Activated naive CD4-positive, alpha-beta T cell treated with Interleukin-2 at 50 U/mL for 16 hours (primary cell): ENCODE results near the gene ARMC2.
"Not testable (repeated sequence)": the region's sequence is repeated elsewhere in the genome, so short reads cannot be mapped to it uniquely, and the experiment has no call there.

Source experiments
- DNase-seq: peaks from one replicate; pipeline ENCODE4 v3.0.0-alpha.2; 2020

ARMC2 gene

GRCh38 chr6:108921547-108922361 is 73.5 kb downstream of the ARMC2 start:
- DNase-seq: peak; percentile 42

DNA sequence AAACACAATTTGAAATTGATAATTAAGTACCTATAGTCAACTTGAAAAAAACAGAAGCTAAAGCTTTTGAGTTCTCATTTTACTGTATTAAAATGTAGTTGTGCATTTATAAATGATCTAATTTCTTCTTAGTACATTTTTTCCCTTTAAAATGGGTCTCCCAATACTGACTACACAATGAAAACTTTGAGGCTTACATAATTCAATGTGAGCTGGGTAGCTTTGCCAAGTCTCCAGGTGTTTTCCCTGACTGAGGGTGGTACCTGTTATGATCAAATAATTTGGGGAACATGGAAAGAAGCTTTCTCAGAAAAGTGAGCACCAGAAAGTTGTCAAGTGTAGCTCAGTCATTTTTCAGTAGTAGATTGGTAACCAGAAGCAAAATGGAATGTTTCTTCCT is 74.3 kb downstream of the ARMC2 start:
- no peak for DNase-seq

DNA sequence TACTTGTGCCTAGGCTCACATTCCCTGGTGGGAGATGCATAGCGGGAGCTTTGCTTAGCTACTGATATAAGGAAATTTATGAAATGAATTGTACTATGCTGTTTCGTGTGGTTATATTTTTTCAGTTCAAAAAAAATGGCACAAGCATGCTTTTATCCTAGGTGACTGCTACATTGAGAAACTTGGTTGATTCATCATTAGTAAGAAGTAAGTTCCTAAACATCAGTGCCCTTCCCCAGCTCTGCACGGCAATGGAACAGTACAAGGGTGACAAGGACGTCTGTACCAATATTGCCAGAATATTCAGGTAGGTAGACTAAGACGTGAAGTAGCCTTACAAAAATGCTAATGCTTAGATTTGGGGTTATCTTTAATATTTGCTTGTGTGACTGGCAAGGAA is 79.7 kb downstream of the ARMC2 start:
- DNase-seq: no peak

DNA sequence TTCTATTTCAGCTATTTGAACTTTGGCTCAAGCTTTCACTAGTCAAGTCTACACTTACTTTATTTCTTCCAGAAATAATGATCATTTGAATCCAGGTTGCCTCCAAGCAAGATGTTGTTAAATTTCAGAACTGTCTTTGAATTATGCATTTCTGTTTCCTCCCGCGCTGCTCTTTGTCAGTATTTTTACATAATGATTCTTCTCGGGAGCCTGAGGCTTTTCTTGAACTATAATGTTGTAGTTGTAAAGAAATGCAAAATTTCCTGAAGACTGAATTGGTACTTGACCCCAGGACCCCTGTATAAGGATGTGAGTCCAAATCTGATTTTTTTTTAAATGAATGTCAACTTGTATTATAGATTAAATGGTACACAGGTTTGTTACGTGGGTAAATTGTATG is 80.4 kb downstream of the ARMC2 start:
- no peak for DNase-seq

GRCh38 chr6:108931090-108931489 is 82.9 kb downstream of the ARMC2 start:
- DNase-seq: not testable (repeated sequence)

DNA sequence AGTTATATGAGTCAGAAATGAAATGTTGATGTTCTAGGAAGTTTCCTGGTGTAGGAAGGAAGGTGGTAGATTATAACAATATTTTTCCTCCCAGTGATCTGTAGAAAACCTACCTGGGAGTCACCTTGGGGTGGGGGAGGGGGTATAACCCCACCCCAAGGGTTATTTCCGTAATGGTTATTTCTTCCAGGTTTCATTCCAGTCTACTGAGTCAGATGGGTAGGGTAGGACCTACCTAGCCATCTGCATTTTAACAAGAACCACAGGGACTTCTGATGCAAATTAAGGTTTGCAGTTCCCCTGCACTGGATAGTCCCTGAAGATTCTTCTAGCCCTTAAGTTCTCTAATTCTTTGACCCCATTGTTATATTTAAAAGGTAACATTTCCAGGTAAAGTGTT is 88.9 kb downstream of the ARMC2 start:
- DNase-seq: no peak

DNA sequence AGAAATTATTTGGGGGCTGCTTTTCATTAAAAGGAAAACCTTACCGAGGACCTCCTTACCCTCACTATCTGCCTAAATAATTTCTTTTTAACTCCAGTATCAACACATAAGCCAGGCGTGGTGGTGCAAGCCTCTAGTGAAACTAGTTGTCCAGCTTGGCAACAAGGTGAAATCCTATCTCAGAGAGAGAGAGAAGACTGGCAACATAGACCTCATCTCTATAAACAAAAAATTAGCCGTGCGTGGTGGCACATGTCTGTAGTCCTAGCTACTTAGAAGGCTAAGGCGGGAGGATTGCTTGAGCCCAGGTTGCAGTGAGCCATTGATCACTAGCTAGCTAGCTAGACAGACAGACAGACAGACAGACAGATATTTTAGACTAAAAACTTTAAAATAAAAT is 92.5 kb downstream of the ARMC2 start:
- DNase-seq: no peak

- no peak for DNase-seq
These were observed 93.1 kb downstream of the ARMC2 start for GRCh38 chr6:108941281-108941680.

GRCh38 chr6:108941859-108942258 is 93.6 kb downstream of the ARMC2 start:
- no peak for DNase-seq

GRCh38 chr6:108942556-108943492 is 94.6 kb downstream of the ARMC2 start:
- DNase-seq: peak; percentile 60

DNA sequence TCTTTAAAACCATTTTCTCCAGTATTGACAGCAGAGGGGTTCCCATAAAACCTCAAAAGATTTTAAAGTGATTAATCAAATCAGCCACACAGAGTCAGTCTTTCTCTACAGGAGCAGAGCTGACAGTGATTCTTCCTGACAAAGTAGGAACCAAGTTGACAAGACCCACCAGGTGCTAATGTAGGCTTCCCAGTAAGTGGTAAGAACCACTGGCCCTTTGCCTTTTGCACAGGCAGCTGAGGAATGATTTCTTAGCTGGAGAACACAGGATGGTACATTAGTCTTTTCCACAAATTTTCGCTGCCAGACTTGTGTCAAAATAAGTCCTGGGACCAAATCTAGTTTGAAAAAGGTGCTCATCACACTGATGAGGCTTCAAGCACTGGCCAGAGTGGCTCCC is 95.8 kb downstream of the ARMC2 start:
- no peak for DNase-seq

GRCh38 chr6:108944707-108945680 is 96.8 kb downstream of the ARMC2 start:
- DNase-seq: no peak

DNA sequence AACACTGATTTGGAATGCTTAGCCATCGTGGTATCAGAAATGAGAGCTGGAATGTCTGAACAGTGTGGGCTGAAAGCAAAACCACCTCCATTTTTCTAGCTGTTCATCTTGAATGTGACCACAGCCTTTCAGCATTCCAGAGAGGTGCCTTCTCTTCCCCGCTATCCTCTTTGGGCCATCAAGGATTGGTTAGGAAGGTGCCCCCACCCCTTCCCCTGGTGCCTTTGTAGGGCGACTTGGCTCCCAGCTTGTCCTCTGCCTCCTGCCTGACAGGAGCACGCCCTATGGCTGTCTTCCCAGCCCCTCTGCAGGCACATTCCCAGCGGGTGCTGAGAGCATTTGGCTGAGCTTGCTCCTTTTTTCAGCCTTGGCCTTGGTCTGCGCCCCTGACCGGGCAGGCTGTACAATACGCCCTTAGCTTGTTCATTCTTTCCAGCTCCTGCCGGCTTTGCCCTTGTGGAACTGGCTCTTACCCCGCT is 97.5 kb downstream of the ARMC2 start:
- no peak for DNase-seq

DNA sequence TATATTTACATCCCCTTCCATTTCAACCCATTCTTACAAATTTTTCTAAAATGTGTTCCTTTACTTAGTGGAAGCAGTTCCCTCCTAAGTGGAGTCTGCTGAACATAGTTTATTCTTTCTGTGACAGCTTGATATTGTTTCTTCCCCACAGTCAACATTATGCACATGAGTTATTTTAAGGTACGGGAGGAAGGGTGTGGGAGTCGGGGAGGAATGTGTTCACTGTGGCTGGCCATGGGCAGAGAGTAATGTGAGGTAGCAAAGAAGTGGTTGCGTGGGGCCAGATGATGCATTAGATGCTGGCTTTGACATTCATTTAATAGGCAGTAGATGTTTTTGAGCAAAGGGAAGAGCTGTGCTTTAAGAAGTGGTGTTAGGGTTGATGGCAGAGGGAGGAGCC is 98.5 kb downstream of the ARMC2 start:
- DNase-seq: no peak

DNA sequence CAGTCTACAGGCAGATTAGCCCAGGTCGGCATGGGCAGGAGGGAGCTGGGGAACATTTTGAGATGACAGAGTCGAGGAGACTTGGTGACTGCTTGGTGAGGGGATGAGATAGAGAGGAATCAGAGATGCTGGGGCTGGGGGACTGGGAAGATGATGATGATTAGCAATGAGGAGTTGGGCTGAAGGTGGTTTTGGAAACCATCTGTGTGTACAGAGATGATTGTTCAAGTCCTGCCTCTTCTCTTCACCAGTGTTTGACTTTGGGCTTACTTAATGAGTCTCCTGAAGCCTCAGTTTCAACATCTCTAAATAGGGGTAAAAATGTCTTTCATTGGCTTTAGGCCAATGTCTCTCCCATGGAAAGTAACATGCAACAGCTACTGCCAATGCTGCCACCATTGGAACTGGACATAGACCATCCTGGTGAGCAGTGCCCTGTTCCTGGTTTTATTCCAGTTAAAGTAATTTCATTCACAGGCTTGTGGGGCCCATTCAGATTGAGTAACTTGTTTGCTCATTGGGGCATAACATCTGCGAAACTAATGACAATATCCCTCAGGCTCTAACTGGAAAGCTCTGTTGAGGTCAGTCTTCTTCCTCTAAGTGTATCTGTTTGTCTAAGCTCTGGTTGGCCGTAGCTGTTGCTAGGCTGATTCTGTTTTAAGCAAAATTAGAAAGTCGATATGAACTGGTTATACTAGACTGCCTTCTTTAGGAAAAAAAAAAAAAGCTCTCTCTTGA is 99.1 kb downstream of the ARMC2 start:
- DNase-seq: no peak

- no peak for DNase-seq
These were observed 100.0 kb downstream of the ARMC2 start for GRCh38 chr6:108948181-108948661.

- no peak for DNase-seq
These were observed 103.2 kb downstream of the ARMC2 start for GRCh38 chr6:108951351-108951953.

GRCh38 chr6:108952776-108953486 is 104.7 kb downstream of the ARMC2 start:
- no peak for DNase-seq

DNA sequence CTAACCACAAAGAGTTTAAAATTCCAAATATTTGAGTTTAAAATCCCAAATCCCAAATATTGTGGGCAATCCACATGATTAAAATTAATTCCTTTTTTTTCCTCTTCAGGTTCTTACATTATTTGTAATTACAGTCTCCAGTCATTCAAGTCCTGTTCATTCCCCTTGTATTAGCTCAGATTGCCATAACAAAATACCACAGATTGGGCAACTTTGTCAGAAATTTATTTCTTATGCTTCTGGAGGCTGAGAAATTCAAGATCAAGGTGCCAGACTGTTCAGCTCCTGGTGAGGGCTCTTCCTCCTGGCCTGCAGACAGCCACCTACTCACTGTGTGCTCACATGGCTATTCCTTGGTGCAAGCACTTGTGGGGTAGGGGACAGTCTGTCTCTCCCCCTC is 105.5 kb downstream of the ARMC2 start:
- no peak for DNase-seq

- DNase-seq: no peak
These were observed 107.2 kb downstream of the ARMC2 start for GRCh38 chr6:108955329-108955949.
